Measurements from ENCODE around the gene VAV3. TPM values are rescaled to one million over a fixed set of nuclear protein-coding genes. Genes with fewer than 3 reads are reported as not detected.
A peak's percentile ranks its signal among the peaks of the same experiment; 100 is the strongest.

The VAV3 gene
- total and polyA plus RNA-seq, 10 of the 15 experiments (the other 5 are each of a cell fraction or from before 2014, with no cell fraction given), result 0.84 to 5.5 (median 3.4) TPM

GRCh38 chr1:107935396-107936064 lies 29.4 kb downstream of the VAV3 start (continued):
- TF ChIP-seq ATF2 (IDR thresholded peaks at IDR 0.05; ENCODE audit: low read length) (peak; percentile 99), POLR2AphosphoS2 (IDR thresholded peaks at IDR 0.05; ENCODE audit: low read depth, low read length) (no peak), CREM (IDR thresholded peaks at IDR 0.05; ENCODE audit: low read depth) (peak; percentile 97), FOXK2 (IDR thresholded peaks at IDR 0.05) (no peak), IRF5 (IDR thresholded peaks at IDR 0.05; ENCODE audit: borderline replicate concordance) (no peak), EGR1 (IDR thresholded peaks at IDR 0.05; ENCODE audit: borderline replicate concordance in 1 of 2, low read depth in 2 of 2, low read length in 2 of 2) (no peak), TCF12 (IDR thresholded peaks at IDR 0.05; ENCODE audit: low read depth, low read length) (0 out of 2 replicates have a peak, but pooled peaks have one; percentile 34), NR2F1 (conservative IDR thresholded peaks at IDR 0.05) (peak; percentile 86), SP1 (IDR thresholded peaks at IDR 0.05; ENCODE audit: low read depth, low read length) (peak; percentile 77), ZBED1 (IDR thresholded peaks at IDR 0.05; ENCODE audit: borderline replicate concordance) (peak; percentile 98; the same call in 1 of the 2 replicates), ZBTB33 (IDR thresholded peaks at IDR 0.05) (no peak), EZH2 (IDR thresholded peaks at IDR 0.05; ENCODE audit: borderline replicate concordance, control insufficient read depth, low read depth, low read length) (no peak), STAT3 (IDR thresholded peaks at IDR 0.05; ENCODE audit: low read depth, low read length) (peak; percentile 83), CUX1 (IDR thresholded peaks at IDR 0.05; ENCODE audit: insufficient replicate concordance, low read depth, low read length) (no peak), ZBTB11 (CRISPR knock-in tag; IDR thresholded peaks at IDR 0.05) (no peak), PML (IDR thresholded peaks at IDR 0.05; ENCODE audit: low read length) (peak; percentile 88; the same call in 1 of the 2 replicates)

All from GM12878 (cell line).